ENCODE data around the gene FAM177A1. TPM values are rescaled to one million over a fixed set of nuclear protein-coding genes. Genes with fewer than 3 reads are reported as not detected.
A peak's percentile ranks its signal among the peaks of the same experiment; 100 is the strongest.
"Not testable (repeated sequence)": the region's sequence is repeated elsewhere in the genome, so short reads cannot be mapped to it uniquely, and the experiment has no call there.

The FAM177A1 gene
- total RNA-seq, 4 donors from 2014 or later = 24.0 to 74.1 (median 46.3) TPM

- H3K9me3 ChIP-seq = no peaks in the 10 kb centered on the region
- 69% methylated on average over 4 of the region's 4 CpGs for WGBS, 2 donors
- H3K27me3 ChIP-seq = no peaks in the 10 kb centered on the region
- H3K4me3 ChIP-seq = no peak overlapping the region
- TF ChIP-seq POLR2A (IDR thresholded peaks at IDR 0.05) = no peak
- no peak for TF ChIP-seq EP300 (IDR thresholded peaks at IDR 0.05)
- TF ChIP-seq CTCF (IDR thresholded peaks at IDR 0.05) = no peak
- H3K27ac ChIP-seq = peak overlapping the region in 2 of 4 donors; percentile 30 to 32
- DNase-seq (ENCODE audit: low spot score in 2 of 2) = no peak
- peaks cover 0 to 21% (median 0%) of the 10 kb centered on the region in 3 donors for H3K36me3 ChIP-seq
- H3K4me1 ChIP-seq = peaks cover 0 to 38% (median 12%) of the 10 kb centered on the region in 4 donors
These were observed 2.0 kb downstream of the FAM177A1 start for GRCh38 chr14:35047976-35048513.

- no peaks in the 10 kb centered on the region for H3K9me3 ChIP-seq
- H3K36me3 ChIP-seq = peaks cover 0 to 46% (median 0%) of the 10 kb centered on the region in 3 donors
- no peaks in the 10 kb centered on the region for H3K27me3 ChIP-seq
- H3K4me1 ChIP-seq = peaks cover 0 to 28% (median 12%) of the 10 kb centered on the region in 4 donors
- no peak for DNase-seq (ENCODE audit: low spot score in 2 of 2)
- H3K4me3 ChIP-seq = no peak overlapping the region
- peak overlapping the region in 2 of 4 donors; percentile 29 to 34 for H3K27ac ChIP-seq
- TF ChIP-seq POLR2A (IDR thresholded peaks at IDR 0.05) = no peak
- TF ChIP-seq CTCF (IDR thresholded peaks at IDR 0.05) = no peak
- TF ChIP-seq EP300 (IDR thresholded peaks at IDR 0.05) = no peak
- WGBS, 2 donors = 0% methylated on average over 1 of the region's 1 CpG
These were observed 4.6 kb downstream of the FAM177A1 start for GRCh38 chr14:35050652-35051051.

- Histone ChIP-seq H3K9me3 (no peaks in the 10 kb centered on the region), H3K4me1 (peaks cover 0 to 28% (median 12%) of the 10 kb centered on the region in 4 donors), H3K27me3 (no peaks in the 10 kb centered on the region), H3K36me3 (peaks cover 0 to 57% (median 0%) of the 10 kb centered on the region in 3 donors), H3K4me3 (no peak overlapping the region), H3K27ac (peak overlapping the region in 1 of 4 donors; percentile 34)
- no peak for DNase-seq (ENCODE audit: low spot score in 2 of 2)
- TF ChIP-seq EP300 (IDR thresholded peaks at IDR 0.05) (no peak), CTCF (IDR thresholded peaks at IDR 0.05) (no peak), POLR2A (IDR thresholded peaks at IDR 0.05) (no peak)
- WGBS, 2 donors = 78 to 83% methylated on average over 1 of the region's 1 CpG
These were observed 5.7 kb downstream of the FAM177A1 start for GRCh38 chr14:35051796-35052195.

GRCh38 chr14:35052637-35053036, 6.6 kb downstream of the FAM177A1 start:
- Histone ChIP-seq H3K27ac (no peak overlapping the region), H3K36me3 (peaks cover 0 to 65% (median 0%) of the 10 kb centered on the region in 3 donors)

GRCh38 chr14:35061113-35061791, 15.2 kb downstream of the FAM177A1 start:
- Histone ChIP-seq H3K36me3 (peaks cover 0 to 52% (median 10%) of the 10 kb centered on the region in 3 donors), H3K4me1 (peaks cover 0 to 10% (median 0%) of the 10 kb centered on the region in 4 donors)
- not testable (repeated sequence) for H3K9me3 ChIP-seq; H3K4me3 ChIP-seq; H3K27ac ChIP-seq; H3K27me3 ChIP-seq; DNase-seq (ENCODE audit: low spot score in 2 of 2)
- WGBS, 2 donors = 79 to 81% methylated on average over 1 of the region's 1 CpG

More at GRCh38 chr14:35052637-35053036, 6.6 kb downstream of the FAM177A1 start:
- 92 to 94% methylated on average over 2 of the region's 2 CpGs for WGBS, 2 donors
- no peaks in the 10 kb centered on the region for H3K27me3 ChIP-seq
- DNase-seq (ENCODE audit: low spot score in 2 of 2) = no peak
- H3K4me1 ChIP-seq = peaks cover 0 to 20% (median 6%) of the 10 kb centered on the region in 4 donors
- H3K4me3 ChIP-seq = no peak overlapping the region
- no peak for TF ChIP-seq POLR2A (IDR thresholded peaks at IDR 0.05)
- TF ChIP-seq CTCF (IDR thresholded peaks at IDR 0.05) = no peak
- TF ChIP-seq EP300 (IDR thresholded peaks at IDR 0.05) = no peak
- no peaks in the 10 kb centered on the region for H3K9me3 ChIP-seq

GRCh38 chr14:35065731-35066130, 19.7 kb downstream of the FAM177A1 start:
- H3K4me1 ChIP-seq; H3K27ac ChIP-seq; H3K9me3 ChIP-seq; H3K27me3 ChIP-seq; H3K4me3 ChIP-seq; DNase-seq (ENCODE audit: low spot score in 2 of 2): not testable (repeated sequence)
- WGBS, 2 donors = 80 to 94% methylated on average over 5 of the region's 5 CpGs
- peaks cover 0 to 56% (median 0%) of the 10 kb centered on the region in 3 donors for H3K36me3 ChIP-seq
